GM21619 (cell line): ENCODE results near the gene CSRP1.
"Not testable (repeated sequence)": the region's sequence is repeated elsewhere in the genome, so short reads cannot be mapped to it uniquely, and the experiment has no call there.

Source experiments
- ATAC-seq: cut with Tn5 transposase; IDR thresholded peaks from one replicate; pipeline ENCODE4 v1.9.1; 2021; ENCODE audit not compliant: unreplicated experiment

The CSRP1 gene

DNA sequence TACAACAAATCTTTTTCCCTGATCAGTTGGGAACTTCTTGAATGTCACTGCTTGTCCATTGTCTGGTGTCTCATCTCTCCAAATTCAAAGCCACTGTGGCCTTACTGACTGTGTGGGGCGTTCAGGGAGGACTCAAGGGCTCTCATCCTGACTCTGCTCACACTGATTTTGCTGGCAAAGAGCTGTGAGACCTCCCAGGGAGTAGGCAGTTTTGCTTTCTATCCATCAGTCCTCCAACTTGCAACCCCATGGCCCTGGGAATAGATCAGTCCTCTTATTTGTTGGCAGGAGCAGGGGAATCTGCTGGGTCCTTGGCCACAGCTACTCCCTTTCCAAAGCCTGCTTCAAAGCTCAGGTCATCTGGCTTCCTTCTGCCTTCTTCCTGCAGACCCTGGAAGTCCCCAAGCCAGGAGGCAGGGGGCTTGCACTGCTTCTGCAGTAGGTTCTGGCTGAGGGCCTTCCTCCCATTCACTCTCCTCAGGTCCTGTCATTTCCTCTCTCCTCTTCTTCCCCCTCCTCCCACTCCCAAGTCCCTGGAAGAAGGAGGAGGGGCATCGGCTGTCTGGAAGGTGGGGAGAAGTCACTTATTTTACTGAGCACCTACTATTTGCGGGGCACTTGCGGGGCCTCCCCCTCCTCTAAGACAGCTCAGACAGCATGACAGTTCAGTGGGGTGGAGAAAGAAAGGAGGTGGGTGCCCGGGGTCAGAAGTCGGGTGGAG lies 31.1 kb upstream of the CSRP1 start:
- ATAC-seq = no peak

DNA sequence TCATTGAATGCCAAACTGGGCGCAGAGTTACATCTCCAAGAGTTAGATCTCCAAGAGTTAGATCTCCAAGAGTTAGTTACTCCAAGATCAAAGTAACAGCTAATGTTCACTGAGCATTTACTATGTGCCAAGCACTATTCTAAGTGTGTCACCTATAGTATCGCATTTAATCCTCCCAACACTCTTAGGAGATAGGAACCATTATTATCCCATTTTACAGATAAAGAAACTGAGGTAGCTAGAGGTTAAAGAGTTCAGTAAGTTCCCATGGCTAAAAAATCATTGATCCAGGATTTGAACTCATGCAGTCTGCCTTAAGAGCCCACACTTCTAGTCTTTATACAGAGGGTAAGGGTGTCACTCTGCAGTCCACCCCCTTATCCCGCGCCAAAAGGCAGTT lies 30.5 kb upstream of the CSRP1 start:
- no peak for ATAC-seq

DNA sequence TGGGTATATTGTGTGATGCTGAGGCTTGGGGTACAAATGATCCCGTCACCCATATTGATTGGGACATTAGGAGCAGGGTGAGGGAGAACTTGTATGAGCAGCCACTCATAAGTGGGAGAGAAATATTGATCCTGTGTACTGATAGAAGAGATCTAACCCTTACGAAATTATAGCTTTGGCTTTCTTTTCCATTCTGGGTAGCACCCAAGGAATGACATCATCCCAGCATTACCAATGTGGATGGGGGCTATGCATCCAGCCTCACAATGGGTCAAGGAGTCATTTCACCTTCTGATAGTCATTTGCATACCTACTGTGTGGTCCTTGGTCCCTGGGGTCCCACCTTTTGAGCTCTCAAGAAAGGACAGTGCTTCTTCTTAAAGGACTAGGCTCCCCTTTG lies 30.1 kb upstream of the CSRP1 start:
- no peak for ATAC-seq

DNA sequence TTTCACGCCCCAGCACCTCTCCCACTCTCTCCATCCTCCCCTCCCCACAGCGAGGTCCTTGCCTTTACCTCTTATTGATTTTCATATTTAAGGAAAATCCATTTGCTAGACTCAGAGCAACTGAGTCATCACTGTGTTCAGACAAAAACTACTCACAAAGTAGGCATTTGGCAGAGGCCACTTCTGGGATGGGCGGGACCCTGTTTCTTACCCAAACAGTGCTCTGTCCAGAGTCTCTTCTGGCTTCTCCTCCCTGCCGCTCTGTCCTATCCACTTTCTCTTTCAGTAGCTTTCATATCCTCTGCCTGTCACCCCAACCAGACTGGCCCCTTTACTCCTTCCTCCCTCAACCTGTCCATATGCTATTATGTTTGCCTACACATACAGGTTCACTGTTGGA lies 29.6 kb upstream of the CSRP1 start:
- ATAC-seq = no peak

DNA sequence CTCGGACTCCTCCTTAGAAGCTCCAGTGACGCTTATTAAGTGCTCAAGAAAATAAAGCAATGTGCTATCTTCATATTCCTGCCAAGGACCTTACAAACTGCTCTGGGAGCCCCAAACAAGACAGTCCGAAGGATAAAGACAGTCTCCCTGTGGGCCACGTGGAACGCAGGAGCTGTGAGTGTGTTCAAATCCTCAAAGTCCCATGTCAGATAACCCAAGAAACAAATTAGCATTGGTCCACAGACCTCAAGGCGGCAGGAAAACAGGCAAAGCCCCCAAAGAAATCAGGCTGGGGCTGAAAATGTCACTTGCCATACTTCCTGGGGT lies 29.0 kb upstream of the CSRP1 start:
- ATAC-seq = no peak

DNA sequence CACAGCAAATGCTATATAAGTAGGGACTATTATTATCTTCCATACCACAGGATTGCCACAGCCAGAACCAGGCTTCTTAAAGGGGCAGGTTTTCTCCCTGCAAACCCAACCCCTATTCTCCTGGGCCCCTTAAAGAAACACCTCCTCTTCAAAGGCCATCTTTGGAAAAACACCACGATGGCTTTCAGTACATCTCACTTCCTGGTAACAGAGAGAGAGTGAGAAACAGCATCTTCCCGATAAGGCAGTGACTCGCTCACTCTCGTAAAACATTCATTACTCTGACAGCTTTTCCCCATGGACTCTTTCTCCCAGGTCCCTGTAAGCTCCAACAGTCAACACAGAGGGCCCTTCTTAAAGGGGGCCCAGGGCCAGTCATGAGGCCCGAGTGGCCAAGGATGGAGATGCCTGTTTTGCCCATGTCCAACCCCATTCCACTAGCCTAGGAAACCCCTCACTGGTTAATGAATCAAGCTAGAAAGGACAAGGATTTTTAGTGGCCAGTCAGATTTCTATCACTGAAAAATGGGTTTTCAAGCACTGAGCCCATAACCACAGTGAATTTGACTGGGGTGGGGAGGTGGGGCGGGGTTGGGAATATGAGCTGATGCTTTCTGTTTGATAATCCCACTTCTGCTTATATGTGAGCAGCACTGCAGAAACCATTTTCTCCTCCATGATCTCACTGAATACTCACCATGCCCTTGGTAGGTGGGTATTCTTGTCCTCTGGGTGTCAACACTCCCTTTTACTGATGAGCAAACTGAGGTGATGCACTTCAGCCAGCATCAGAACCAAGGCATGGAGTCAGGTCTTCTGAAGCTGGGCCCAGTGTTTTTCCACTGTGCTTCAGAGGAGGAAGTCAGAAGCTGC lies 28.4 kb upstream of the CSRP1 start:
- no peak for ATAC-seq

DNA sequence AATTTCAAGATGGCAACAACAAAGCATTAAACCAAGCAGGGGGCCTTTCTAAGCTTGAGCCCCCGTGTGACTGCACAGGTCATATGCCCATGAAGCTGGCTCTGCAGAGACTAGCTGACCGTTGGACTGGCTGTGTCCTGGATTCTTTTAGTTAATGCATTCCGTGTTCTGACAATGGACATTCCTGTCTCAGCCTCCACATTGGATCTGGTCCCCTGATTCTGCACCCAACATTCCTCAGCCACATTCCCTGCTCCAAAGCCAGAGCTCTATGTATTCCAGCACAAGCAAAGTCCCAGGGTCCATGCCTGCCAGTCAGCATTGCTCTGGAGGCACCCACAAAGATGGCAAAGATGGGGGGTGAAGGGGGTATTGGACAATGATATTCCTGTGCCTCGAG lies 26.9 kb upstream of the CSRP1 start:
- ATAC-seq = no peak

DNA sequence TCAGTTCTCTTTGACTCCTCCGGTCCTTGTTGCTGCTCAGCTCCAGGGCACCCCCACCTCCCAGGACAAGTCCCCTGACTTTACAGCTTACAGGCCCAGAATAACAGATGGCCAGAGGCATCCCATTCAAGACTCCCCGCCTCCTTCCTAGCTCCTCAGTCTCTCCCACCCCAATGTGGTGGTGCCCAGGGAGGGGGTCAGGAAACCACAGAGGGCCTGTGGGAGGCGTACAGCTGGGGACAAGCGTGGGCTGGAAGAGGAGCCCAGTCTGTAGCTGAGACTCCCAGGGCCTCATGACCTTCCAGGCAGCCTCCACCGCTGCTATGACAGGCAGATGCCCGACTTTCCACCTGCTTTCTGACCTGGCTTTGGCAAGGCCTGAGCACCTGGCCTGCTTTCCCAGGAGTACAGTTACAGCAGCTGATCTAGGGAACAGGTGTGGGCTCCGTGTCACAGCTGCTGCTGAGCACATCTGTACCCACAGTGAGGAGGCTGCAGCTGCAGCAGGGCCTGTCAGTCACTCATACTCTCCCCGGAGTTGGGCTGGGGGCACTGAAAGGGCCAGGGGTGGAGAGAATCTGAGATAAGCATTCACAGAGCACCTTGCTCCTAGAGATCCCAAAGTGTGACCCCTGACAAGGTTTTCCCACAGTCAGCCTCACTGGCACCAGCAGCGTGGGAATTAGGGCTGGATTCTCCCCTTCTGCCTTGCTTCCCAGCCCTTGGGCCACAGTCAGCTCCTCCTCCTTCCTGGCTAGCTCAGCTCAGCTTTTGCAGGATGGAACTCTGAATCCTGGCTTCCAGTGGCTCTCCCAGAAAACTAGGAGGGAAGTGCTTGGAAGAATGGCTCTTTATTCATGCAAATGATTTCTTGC lies 24.9 kb upstream of the CSRP1 start:
- ATAC-seq = no peak

DNA sequence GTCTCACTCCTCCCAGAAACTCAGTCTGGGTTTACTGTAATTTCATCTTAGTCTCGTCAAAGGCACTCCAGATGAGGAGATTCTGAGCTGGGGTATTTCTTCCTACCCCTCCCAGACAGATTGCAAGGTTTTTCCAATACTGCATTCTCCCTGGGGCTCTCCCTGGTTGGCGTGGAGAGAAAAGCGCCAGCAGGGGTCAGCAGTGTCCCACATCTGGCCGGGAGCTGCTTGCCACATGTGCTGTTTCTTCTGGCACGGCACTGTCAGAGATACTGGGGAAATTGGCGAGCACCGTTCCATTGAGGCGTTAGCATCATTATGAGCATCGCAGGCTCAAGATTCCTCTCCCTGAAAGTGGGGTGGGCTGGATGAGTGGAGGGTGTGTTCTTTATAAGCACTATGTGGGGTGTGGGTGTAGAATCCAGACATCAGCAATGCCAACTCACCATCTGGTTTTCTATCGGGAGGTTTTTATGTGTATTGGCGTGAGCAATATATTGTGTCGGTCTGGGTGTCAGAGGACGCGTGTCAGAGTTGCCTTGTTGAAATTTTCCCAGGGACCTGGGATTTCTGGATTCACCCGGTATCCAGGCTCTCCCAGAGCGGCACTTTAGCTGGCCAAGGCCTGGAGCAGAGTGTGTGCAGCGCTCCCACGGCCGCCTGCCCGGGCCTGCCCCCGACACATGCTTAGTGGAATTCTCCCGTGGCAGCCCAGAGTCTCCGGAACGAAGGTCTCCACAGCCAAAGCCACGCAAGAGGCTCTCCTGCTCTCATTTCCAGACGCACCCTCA lies 24.0 kb upstream of the CSRP1 start:
- ATAC-seq = no peak

DNA sequence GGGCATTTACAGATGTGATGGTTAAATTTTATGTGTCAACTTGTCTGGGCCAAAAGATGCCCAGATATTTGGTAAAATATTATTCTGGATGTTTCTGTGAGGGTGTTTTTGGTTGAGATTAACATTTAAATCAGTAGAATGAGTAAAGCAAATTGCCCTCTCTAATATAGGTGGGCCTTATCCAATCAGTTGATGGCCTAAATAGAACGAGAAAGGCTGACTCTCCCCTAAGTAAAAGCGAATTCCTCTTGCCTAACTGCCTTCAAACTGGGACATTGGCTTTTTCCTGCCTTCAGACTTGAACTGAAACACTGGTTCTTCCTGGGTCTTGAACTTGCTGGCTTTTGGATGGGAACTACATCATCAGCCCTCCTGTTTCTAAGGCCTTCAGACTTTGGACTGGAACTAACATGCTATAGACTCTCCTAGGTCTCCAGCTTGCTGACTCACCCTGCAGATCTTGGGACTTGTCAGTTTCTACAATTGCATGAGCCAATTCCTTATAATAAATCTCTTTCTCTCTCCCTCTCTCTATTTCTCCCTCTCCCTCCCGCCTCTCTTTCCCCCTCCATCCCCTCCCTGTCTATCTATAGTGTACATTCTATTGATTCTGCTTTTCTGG lies 21.8 kb upstream of the CSRP1 start:
- ATAC-seq = no peak

DNA sequence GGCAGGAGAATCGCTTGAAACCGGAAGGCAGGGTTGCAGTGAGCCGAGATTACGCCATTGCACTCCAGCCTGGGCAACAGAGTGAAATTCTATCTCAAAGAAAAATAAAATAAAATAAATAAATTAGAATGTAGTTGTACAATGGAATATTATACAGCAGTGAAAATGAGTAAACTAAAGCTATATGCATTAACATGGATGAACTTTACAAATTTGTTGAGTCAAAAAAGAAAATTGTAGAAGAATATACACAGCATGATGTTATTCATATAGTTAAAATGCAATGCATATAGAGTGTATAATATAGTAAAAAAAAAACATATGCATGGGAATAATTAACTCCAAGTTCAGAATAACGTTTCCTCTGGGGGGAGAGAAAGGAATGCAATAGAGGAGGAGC lies 21.0 kb upstream of the CSRP1 start:
- ATAC-seq = no peak

DNA sequence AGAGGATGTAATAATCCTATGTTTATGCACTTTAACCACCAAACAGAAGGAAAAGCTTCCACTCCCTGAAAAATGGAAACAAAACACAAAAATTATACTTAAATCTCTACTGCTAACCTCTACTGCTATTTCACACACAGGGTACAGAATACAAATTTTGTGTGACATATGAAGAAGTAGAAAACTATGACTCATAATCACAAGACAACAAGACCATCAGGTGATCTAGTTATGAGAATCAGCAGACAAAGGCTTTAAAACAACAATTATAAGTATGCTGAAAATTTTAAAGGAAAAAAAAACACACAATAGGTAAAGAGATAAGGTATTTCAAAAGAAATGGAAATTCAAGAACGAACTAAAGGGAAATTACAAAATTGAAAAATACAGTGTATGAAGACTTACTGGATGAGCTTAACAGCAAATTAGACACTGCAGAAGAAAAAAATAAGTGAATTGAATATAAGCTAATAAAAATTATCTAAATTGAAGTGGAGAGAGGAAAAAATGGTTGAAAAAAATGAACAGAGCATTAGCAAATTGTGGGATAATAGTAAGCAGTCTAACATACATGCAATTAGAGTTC lies 18.4 kb upstream of the CSRP1 start:
- no peak for ATAC-seq

DNA sequence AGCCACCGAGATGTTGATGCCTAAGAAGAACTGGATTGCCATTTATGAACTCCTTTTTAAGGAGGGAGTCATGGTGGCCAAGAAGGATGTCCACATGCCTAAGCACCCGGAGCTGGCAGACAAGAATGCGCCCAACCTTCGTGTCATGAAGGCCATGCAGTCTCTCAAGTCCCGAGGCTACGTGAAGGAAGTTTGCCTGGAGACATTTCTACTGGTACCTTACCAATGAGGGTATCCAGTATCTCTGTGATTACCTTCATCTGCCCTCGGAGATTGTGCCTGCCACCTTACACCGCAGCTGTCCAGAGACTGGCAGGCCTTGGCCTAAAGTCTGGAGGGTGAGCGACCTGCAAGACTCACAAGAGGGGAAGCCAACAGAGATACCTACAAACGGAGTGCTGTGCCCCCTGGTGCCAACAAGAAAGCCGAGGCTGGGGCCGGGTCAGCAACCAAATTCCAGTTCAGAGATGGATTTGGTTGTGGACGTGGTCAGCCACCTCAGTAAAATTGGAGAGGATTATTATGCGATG lies 13.2 kb upstream of the CSRP1 start:
- ATAC-seq = not testable (repeated sequence)

DNA sequence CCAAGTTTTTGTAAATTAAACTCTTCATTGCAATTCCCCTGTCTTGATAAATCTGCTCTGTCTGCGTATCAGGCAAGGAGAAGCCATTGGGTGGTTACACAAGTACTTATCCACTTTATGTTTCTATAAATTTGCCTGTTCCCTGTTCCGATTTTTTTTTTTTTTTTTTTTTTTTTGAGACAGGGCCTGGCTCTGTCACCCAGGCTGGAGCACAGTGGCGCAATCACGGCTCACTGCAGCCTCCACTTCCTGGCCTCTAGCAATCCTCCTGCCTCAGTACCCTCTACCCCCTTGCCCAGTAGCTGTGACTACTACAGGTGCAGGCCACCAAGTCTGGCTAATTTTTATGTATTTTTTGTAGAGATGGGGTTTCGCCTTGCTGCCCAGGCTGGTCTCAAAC lies 11.1 kb upstream of the CSRP1 start:
- no peak for ATAC-seq

DNA sequence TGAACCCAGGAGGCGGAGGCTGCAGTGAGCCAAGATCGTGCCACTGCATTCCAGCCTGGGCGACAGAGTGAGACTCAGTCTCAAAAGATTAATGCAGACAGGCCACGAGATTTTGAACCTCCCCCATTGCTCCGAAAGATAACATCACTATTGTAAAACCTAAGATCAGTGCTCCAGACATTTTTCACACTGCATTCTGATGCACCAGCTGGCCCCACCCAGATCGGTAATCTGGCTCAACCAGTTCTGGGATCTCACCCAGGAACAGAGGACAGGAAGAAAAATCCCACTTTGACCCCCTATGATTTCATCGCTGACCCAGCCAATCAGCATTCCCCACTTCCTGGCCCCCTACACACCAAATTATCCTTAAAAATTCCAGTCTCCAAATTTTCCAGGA lies 10.7 kb upstream of the CSRP1 start:
- ATAC-seq = no peak

DNA sequence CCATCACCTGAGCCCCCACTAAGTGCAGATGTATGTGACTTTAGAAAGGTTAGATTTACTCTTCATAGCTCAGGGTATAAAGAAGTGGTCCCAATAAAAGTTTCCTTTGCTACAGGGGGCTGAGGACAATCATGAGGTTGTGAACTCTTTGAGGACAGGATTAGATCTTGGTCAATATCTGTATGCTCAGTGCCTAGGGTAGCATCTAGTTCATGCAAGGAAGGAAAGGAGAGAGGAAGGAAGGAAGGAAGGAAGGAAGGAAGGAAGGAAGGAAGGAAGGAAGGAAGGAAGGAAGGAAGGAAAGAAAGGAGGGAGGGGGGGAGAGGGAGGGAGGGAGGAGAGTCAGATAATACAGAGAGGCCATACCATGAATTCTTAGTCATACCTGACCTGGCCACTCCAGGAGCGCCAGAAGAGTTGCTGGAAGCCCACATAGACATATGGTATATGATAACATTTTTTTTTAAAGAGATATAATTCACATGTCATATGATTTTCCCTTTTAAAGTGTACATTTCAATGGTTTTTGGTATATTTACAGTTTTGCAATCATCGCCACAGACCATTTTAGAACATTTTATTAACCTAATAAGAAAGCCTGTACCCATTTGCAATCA lies 9.7 kb upstream of the CSRP1 start:
- ATAC-seq = no peak

DNA sequence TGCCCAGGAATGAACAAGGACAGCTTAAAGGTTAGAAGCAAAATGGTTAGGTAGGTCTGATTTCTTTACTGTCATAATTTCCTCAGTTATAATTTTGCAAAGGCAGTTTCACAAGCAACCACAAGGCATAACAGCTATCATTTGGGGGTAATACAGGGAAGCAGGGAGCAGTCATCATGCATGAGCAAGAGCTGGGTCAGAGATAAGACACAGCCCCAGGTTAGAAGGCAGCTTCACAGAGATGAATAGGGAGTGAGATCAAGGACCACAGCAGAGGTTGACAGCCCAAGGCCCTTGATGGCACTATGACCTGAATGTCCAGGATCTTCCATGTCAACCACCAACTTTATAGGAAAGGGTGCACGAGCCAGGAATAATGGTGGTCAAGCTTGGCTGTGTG lies 9.0 kb upstream of the CSRP1 start:
- no peak for ATAC-seq

DNA sequence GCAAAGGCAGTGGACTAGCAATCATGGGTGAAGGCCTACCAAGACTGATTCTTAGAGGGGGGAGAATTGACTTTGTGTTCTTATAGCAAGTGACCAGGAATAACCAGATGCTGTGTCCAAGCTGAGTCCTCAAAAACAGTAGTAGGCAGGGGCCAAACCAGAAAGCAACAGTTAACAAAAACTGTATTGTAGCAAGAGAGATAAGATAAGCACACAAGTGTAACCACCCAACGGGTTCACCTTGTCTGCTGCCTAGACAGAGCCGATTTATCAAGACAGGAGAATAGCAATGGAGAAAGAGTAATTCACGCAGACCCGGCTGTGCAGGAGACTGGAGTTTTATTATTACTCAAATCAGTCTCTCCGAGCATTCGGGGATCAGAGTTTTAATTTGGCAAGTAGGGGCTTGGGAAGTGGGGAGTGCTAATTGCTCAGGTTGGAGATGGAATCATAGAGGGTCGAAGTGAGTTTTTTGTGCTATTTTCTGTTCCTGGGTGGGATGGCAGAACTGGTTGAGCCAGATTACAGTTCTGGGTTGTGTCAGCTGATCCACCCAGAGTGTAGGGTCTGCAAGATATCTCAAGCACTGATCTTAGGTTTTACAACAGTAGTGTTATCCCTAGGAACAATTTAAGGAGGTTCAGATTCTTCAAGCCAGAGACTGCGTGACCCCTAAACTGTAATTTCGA lies 8.3 kb upstream of the CSRP1 start:
- no peak for ATAC-seq

DNA sequence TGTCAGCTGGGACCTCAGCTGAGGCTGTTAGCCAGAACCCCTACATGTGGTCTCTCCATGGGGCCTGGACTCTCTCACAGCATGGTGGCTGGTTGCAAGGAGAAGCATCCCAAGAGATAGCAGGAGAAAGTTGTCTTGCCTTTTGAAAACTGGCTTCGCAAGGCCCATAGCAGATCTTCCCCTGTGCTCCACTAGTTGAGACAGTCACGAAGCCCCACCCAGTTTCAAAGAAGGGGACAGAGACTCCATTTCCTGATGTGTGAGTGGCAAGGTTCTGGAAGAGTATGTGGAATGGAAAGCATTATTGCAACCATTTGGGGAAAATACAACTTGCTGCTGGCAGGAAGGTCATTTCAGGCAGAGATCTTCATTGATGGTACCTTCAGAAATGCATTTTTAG lies 7.5 kb upstream of the CSRP1 start:
- ATAC-seq = no peak
